SJCRH30 (cell line): ENCODE results near the gene TUT1. TPM values are rescaled to one million over a fixed set of nuclear protein-coding genes. Genes with fewer than 3 reads are reported as not detected.
"Not testable (repeated sequence)": the region's sequence is repeated elsewhere in the genome, so short reads cannot be mapped to it uniquely, and the experiment has no call there.

ENCODE experiments used
- DNase-seq, 2 experiments: peaks; one replicate each; pipeline ENCODE4 v3.0.0-alpha.2; 2015 to 2020
- H3K27ac ChIP-seq: fragments of 250-450 bp; sonication (Bioruptor Pico); 2 replicates; pipeline ENCODE4 v1.5.1; 2020; ENCODE audit warnings: mild to moderate bottlenecking, moderate library complexity
- H3K27me3 ChIP-seq: fragments of 250-450 bp; sonication (Bioruptor Pico); 2 replicates; pipeline ENCODE4 v1.5.1; 2020; ENCODE audit warnings: mild to moderate bottlenecking, moderate library complexity
- H3K36me3 ChIP-seq: fragments of 250-450 bp; sonication (Bioruptor Pico); 2 replicates; pipeline ENCODE4 v1.5.1; 2020; ENCODE audit warnings: mild to moderate bottlenecking, moderate library complexity
- H3K4me1 ChIP-seq: fragments of 250-450 bp; sonication (Bioruptor Pico); 2 replicates; pipeline ENCODE4 v1.5.1; 2020; ENCODE audit warnings: mild to moderate bottlenecking, moderate library complexity
- H3K4me3 ChIP-seq: fragments of 250-450 bp; sonication (Bioruptor Pico); 2 replicates; pipeline ENCODE4 v1.5.1; 2020; ENCODE audit warnings: mild to moderate bottlenecking, moderate library complexity
- H3K9me3 ChIP-seq: fragments of 250-450 bp; sonication (Bioruptor Pico); replicated peaks from 2 replicates; pipeline ENCODE4 v1.5.1; 2020; ENCODE audit warnings: mild to moderate bottlenecking, moderate library complexity
- total RNA-seq: library from RNA; depleted of rRNA; stranded (reverse); fragments of >200 nt; shearing (Covaris generic); gene quantifications from 2 replicates; pipeline ENCODE4 v1.2.3, GENCODE V29; 2014

Gene TUT1
- total RNA-seq, 1 experiment from 2014 or later: 8.8 TPM

GRCh38 chr11:62577046-62577714, 14.1 kb downstream of the TUT1 start:
- Histone ChIP-seq H3K4me1 (peaks cover 3% of the 10 kb centered on the region; the same call in 1 of the 2 replicates), H3K27ac (no peak overlapping the region), H3K27me3 (no peaks in the 10 kb centered on the region), H3K36me3 (peaks cover 15% of the 10 kb centered on the region), H3K4me3 (no peak overlapping the region), H3K9me3 (no peaks in the 10 kb centered on the region)
- no peak for DNase-seq

GRCh38 chr11:62575837-62576236, 15.5 kb downstream of the TUT1 start:
- Histone ChIP-seq H3K36me3 (peaks cover 28% of the 10 kb centered on the region), H3K27me3 (no peaks in the 10 kb centered on the region), H3K4me1 (peaks cover 3% of the 10 kb centered on the region; the same call in 1 of the 2 replicates), H3K4me3 (no peak overlapping the region), H3K9me3 (no peaks in the 10 kb centered on the region), H3K27ac (no peak overlapping the region; the same call in 1 of the 2 replicates)
- no peak for DNase-seq

DNA sequence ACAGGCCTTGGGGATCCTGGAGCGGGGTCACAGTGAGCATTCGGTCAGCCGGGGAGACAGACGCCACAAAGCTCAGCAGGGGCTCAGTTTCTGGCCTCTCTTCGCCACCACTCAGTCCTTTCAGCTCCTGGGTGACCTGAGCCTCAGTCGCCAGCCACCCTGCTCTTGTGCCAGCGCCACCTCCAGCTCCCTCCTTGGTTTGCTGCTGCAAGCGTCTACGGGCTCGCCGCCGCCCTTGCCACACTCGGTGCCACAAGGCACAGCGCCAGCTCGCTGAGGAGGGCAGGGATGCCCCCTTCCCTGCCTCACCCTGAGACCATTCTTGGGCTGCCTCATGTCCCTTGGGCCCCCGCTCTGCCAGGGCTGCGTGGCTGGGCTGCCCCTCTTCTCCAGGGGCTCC, 16.2 kb downstream of the TUT1 start:
- DNase-seq: no peak

GRCh38 chr11:62574363-62575071, 16.8 kb downstream of the TUT1 start:
- Histone ChIP-seq H3K27ac (peak overlapping the region; percentile 72), H3K27me3 (no peaks in the 10 kb centered on the region), H3K9me3 (no peaks in the 10 kb centered on the region), H3K36me3 (peaks cover 37% of the 10 kb centered on the region), H3K4me1 (peaks cover 3% of the 10 kb centered on the region; the same call in 1 of the 2 replicates), H3K4me3 (peak overlapping the region; percentile 71)
- DNase-seq: peak; percentile 54 to 67

More for the DNA sequence above, 16.2 kb downstream of the TUT1 start:
- Histone ChIP-seq H3K4me3 (peak overlapping the region; percentile 71), H3K27ac (peak overlapping the region; percentile 72), H3K4me1 (peaks cover 3% of the 10 kb centered on the region; the same call in 1 of the 2 replicates), H3K36me3 (peaks cover 35% of the 10 kb centered on the region), H3K27me3 (no peaks in the 10 kb centered on the region), H3K9me3 (no peaks in the 10 kb centered on the region)

DNA sequence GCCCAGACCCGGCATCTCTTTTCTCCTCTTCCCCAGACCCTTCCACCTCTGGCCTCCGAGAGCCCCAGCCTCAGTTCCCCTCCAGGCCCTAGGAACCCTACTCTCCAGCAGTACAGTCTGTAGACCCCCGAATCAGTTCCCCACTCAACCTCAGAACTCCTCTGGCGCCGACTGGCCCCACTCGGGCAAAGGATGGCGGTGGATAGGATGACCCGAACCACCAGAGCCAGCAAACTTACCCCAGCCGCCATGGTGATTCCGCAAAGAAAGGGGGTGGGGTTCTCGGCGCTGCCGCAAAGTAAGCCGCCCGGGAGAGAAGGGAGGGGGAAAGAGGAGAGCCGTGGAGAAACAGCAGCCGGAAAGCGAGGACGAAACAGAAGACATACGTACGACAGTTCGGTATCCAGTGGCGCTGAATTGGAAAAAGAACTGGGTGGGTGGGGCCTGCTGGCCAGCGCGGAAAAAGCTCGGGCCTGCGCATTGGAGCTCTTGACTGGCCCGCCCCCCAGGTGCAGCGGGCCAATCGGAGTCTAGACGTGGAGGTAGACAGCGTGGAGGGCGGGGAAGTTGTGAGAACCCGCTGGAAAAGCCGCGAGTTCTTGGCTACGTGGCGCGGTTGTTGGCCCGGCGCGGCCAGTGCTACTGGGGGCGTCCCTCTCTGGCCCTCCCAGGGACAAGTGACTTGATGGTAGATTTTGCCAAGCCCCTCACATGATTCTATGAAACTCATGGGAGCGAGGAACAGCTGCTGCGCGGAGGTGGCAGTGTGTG, 17.5 kb downstream of the TUT1 start, which contains the start of gene EEF1G:
Gene EEF1G (minus strand): TSS at position 300 of the 771 bp plus-strand sequence. CDS start 49 bp downstream, at position 251.
- Histone ChIP-seq H3K36me3 (peaks cover 44% of the 10 kb centered on the region), H3K27ac (peak within 1 kb of the TSS; percentile 72), H3K4me1 (peaks cover 3% of the 10 kb centered on the region; the same call in 1 of the 2 replicates), H3K4me3 (peak within 1 kb of the TSS; percentile 71), H3K27me3 (no peaks in the 10 kb centered on the region), H3K9me3 (no peaks in the 10 kb centered on the region)
- DNase-seq: peak; percentile 99

- Histone ChIP-seq H3K27ac (peak overlapping the region; percentile 67), H3K4me3 (peak overlapping the region; percentile 71), H3K27me3 (no peaks in the 10 kb centered on the region), H3K9me3 (no peaks in the 10 kb centered on the region), H3K36me3 (peaks cover 49% of the 10 kb centered on the region), H3K4me1 (peaks cover 3% of the 10 kb centered on the region; the same call in 1 of the 2 replicates)
- DNase-seq: peak; percentile 27 to 43
These were observed 18.2 kb downstream of the TUT1 start for GRCh38 chr11:62573006-62573591.

DNA sequence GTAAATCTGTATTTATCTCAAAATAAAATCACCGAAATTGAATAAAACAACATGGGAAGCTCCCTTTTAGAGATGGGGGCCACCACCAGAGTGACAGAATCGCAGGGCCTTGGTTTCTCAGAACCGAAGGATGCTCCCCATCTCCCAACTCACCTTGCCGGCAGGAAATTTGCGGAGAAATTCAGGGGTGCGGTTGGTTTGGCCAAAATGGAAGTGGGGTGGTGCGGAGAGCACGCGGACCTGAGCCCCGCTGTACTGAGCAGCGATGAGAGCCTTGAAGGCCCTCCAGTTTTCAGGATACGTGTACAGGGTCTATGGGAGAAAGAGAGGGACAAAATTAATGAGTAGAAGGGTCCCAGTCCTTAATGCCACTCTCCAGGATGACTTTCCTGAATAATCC, 18.9 kb downstream of the TUT1 start:
- no peak for DNase-seq
- no peaks in the 10 kb centered on the region for H3K27me3 ChIP-seq
- H3K27ac ChIP-seq: 0 out of 2 replicates have a peak overlapping the region, but pooled peaks have one; percentile 67
- H3K4me3 ChIP-seq: peak overlapping the region; percentile 71
- peaks cover 53% of the 10 kb centered on the region for H3K36me3 ChIP-seq
- H3K9me3 ChIP-seq: no peaks in the 10 kb centered on the region
- peaks cover 3% of the 10 kb centered on the region; the same call in 1 of the 2 replicates for H3K4me1 ChIP-seq

DNA sequence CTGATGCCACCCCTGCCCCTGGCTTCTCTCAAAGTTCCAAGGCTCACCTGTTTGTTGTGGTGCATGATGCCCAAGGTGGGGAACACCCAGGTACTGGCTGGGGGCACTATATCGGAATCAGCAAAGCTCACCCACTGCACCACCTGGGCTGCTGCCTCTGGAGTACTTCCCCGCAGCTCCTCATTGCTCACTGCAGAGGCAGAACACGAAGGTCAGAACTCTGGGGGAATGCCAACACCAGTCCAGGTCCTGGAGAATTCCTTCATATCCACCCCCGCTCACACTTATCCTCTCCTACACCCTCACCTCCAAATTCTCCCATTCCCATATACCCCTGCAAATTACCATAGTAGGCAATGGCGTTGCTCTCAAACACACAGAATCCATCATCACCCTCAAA, 19.8 kb downstream of the TUT1 start:
- not testable (repeated sequence) for H3K4me1 ChIP-seq, H3K27me3 ChIP-seq, DNase-seq, H3K27ac ChIP-seq, H3K9me3 ChIP-seq, H3K4me3 ChIP-seq
- H3K36me3 ChIP-seq: peaks cover 63% of the 10 kb centered on the region

- H3K9me3 ChIP-seq, H3K27me3 ChIP-seq, DNase-seq, H3K4me3 ChIP-seq, H3K27ac ChIP-seq, H3K4me1 ChIP-seq: not testable (repeated sequence)
- H3K36me3 ChIP-seq: peaks cover 67% of the 10 kb centered on the region
These were observed 20.4 kb downstream of the TUT1 start for GRCh38 chr11:62570903-62571302.

- H3K27me3 ChIP-seq: no peaks in the 10 kb centered on the region
- H3K4me3 ChIP-seq: no peak overlapping the region
- no peaks in the 10 kb centered on the region for H3K4me1 ChIP-seq
- H3K27ac ChIP-seq: no peak overlapping the region
- no peaks in the 10 kb centered on the region for H3K9me3 ChIP-seq
- no peak for DNase-seq
- H3K36me3 ChIP-seq: peaks cover 74% of the 10 kb centered on the region
These were observed 21.7 kb downstream of the TUT1 start for GRCh38 chr11:62569611-62570010.

DNA sequence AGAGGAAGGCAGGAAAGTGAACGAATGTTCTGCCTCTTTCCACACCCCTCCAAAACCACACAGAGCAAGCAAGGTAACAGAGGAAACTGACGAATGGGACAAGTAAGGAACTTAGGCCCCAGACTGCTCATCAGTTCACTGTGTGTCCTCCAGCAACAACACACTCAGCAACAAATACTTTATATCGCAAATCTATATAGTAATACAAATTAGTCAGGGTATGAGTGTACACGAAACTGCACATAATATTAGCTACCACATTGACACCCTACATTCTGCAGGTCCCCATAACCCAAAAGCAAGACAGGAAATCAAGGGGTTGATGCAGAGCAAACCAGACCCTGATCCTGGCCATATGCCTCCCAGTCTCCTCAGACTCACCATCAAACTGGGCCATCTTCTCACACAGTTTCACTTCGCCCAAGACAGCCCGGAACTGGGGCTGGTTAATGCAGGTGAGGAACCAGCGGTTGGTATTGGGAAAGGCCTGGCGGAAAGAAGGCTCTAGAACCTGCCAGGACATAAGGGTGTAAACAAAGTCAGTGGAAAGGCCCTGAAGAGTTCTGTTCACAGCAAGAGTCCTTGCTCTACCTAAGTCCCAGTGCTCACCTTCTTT, 24.2 kb downstream of the TUT1 start:
- Histone ChIP-seq H3K9me3 (no peaks in the 10 kb centered on the region), H3K4me3 (no peak overlapping the region), H3K36me3 (peaks cover 92% of the 10 kb centered on the region), H3K4me1 (0 out of 2 replicates have a peak, but pooled peaks cover 2% of the 10 kb centered on the region), H3K27ac (no peak overlapping the region), H3K27me3 (no peaks in the 10 kb centered on the region)
- DNase-seq: no peak

DNA sequence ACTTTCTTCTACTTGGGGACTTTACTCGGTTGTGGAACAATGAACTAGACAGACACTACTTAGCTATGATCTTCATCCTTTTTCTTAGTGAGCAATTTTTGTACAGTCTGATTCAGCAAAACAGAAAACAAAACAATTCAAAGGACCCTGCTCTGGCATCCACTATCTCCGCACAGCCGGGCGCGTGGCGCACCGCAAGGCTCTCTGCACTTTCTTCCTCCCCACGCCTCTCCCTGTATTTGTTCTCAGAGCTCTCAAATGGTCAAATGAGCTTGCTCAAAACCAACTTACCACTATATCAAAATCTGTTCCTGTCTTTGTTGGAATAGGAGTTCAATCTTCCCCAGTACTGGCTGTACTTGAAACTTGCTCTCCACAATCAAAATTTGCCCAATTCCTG, 25.1 kb downstream of the TUT1 start:
- Histone ChIP-seq H3K4me3 (no peak overlapping the region), H3K27ac (no peak overlapping the region), H3K27me3 (no peaks in the 10 kb centered on the region), H3K9me3 (no peaks in the 10 kb centered on the region), H3K4me1 (peaks cover 2% of the 10 kb centered on the region; the same call in 1 of the 2 replicates), H3K36me3 (peaks cover 89% of the 10 kb centered on the region)
- no peak for DNase-seq

DNA sequence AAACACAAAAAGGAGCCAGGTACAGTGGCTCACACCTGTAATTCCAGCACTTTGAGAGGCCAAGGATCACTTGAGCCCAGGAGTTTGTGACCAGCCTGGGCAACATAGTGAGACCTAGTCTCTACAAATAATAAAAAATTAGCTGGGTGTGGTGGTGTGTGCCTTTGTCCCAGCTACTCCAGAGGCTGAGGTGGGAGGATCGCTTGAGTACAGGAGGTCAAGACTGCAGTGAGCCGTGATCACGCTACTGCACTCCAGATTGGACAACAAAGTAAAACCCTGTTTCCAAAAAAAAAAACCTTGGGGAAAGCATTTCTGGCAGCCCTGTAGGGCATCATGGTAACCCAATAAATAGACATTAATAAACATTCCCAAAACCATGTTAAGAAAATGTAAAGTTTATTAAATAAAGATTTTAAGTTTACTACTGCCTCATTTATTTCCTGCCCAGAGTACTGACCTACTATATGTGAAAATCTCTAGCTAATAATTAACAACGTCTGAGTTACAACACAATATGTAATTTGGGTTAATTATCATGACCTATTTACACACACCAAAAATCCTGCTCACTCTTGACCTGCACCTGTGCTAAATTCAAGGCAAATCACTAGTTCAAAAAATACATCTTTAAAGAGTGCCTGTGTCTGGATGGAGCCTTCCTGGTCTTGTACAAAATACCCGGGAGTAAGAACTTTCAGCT, 26.1 kb downstream of the TUT1 start:
- Histone ChIP-seq H3K27ac (no peak overlapping the region), H3K27me3 (no peaks in the 10 kb centered on the region), H3K9me3 (no peaks in the 10 kb centered on the region), H3K4me1 (peaks cover 10% of the 10 kb centered on the region), H3K36me3 (peaks cover 89% of the 10 kb centered on the region), H3K4me3 (no peak overlapping the region)
- DNase-seq: no peak
